ENCODE results near the gene MGARP.

- no peak for TF ChIP-seq CTCF (conservative IDR thresholded peaks at IDR 0.05 in 1 of 2, IDR thresholded peaks at IDR 0.05 in 1 of 2; ENCODE audit: low read depth in 1 of 2, low read length in 2 of 2)
- TF ChIP-seq EZH2 (IDR thresholded peaks at IDR 0.05; ENCODE audit: low read length, missing control alignments) = no peak
Observed at GRCh38 chr4:139316733-139317132, 36.7 kb upstream of the MGARP start.

All from fibroblast of lung (primary cell).